Measurements from ENCODE around the gene NT5C1A.

Gene NT5C1A

GRCh38 chr1:39681294-39681693, 9.4 kb upstream of the NT5C1A start:
- Histone ChIP-seq H3K9ac (ENCODE audit: low read length) (no peak overlapping the region), H3K4ac (ENCODE audit: low read depth, low read length) (no peak overlapping the region), H3K79me1 (ENCODE audit: low read length) (no peaks in the 10 kb centered on the region), H3K9me3 (ENCODE audit: insufficient read depth, low read depth, low read length) (peaks cover 14% of the 10 kb centered on the region), H3K4me2 (ENCODE audit: low read length) (no peak overlapping the region), H3K27ac (ENCODE audit: low read depth, low read length) (no peak overlapping the region), H2BK120ac (ENCODE audit: insufficient read depth, low read length, poor library complexity) (no peak overlapping the region), H3K23ac (ENCODE audit: low read length) (no peak overlapping the region), H4K8ac (ENCODE audit: low read depth, low read length) (no peak overlapping the region), H3K14ac (ENCODE audit: low read length) (no peak overlapping the region), H3K27me3 (ENCODE audit: insufficient read depth, low read length) (peaks cover 57% of the 10 kb centered on the region), H2BK5ac (ENCODE audit: low read depth, low read length, poor library complexity) (no peak overlapping the region), H3K79me2 (ENCODE audit: control insufficient read depth, insufficient read depth, low read length, poor library complexity) (no peaks in the 10 kb centered on the region), H3K36me3 (ENCODE audit: control insufficient read depth in 1 of 2, insufficient read depth in 2 of 2, low read length in 2 of 2) (no peaks in the 10 kb centered on the region), H4K12ac (ENCODE audit: low read depth, low read length) (no peak overlapping the region), H4K91ac (ENCODE audit: low read depth, low read length) (no peak overlapping the region), H3K4me3 (ENCODE audit: low read depth, low read length) (no peak overlapping the region), H2AFZ (ENCODE audit: insufficient read depth, low read length, poor library complexity) (no peak overlapping the region), H2BK12ac (ENCODE audit: low read length) (no peak overlapping the region), H3K18ac (ENCODE audit: low read length) (no peak overlapping the region), H2AK5ac (ENCODE audit: low read length) (no peak overlapping the region), H3K4me1 (ENCODE audit: control insufficient read depth in 1 of 2, insufficient read depth in 2 of 2, low read length in 2 of 2) (no peaks in the 10 kb centered on the region)
- no CpG with 5 or more reads among the region's 3 CpGs for WGBS (ENCODE audit: extremely low coverage, insufficient coverage, insufficient read length)
- DNase-seq: no peak

- Histone ChIP-seq H3K4me1 (ENCODE audit: control insufficient read depth in 1 of 2, insufficient read depth in 2 of 2, low read length in 2 of 2) (no peaks in the 10 kb centered on the region), H3K23ac (ENCODE audit: low read length) (no peak overlapping the region), H3K27me3 (ENCODE audit: insufficient read depth, low read length) (peaks cover 57% of the 10 kb centered on the region), H3K36me3 (ENCODE audit: control insufficient read depth in 1 of 2, insufficient read depth in 2 of 2, low read length in 2 of 2) (no peaks in the 10 kb centered on the region), H4K12ac (ENCODE audit: low read depth, low read length) (no peak overlapping the region), H3K79me2 (ENCODE audit: control insufficient read depth, insufficient read depth, low read length, poor library complexity) (no peaks in the 10 kb centered on the region), H3K14ac (ENCODE audit: low read length) (no peak overlapping the region), H2AFZ (ENCODE audit: insufficient read depth, low read length, poor library complexity) (no peak overlapping the region), H3K79me1 (ENCODE audit: low read length) (no peaks in the 10 kb centered on the region), H3K4ac (ENCODE audit: low read depth, low read length) (no peak overlapping the region), H3K4me3 (ENCODE audit: low read depth, low read length) (no peak overlapping the region), H3K18ac (ENCODE audit: low read length) (no peak overlapping the region), H3K4me2 (ENCODE audit: low read length) (no peak overlapping the region), H3K9ac (ENCODE audit: low read length) (no peak overlapping the region), H2BK120ac (ENCODE audit: insufficient read depth, low read length, poor library complexity) (no peak overlapping the region), H2AK5ac (ENCODE audit: low read length) (no peak overlapping the region), H4K8ac (ENCODE audit: low read depth, low read length) (no peak overlapping the region), H3K27ac (ENCODE audit: low read depth, low read length) (no peak overlapping the region), H2BK5ac (ENCODE audit: low read depth, low read length, poor library complexity) (no peak overlapping the region), H2BK12ac (ENCODE audit: low read length) (no peak overlapping the region), H4K91ac (ENCODE audit: low read depth, low read length) (no peak overlapping the region), H3K9me3 (ENCODE audit: insufficient read depth, low read depth, low read length) (peaks cover 14% of the 10 kb centered on the region)
- WGBS (ENCODE audit: extremely low coverage, insufficient coverage, insufficient read length): no CpG with 5 or more reads among the region's 4 CpGs
- DNase-seq: no peak
Measured at GRCh38 chr1:39680751-39681150, 8.8 kb upstream of the NT5C1A start.

- Histone ChIP-seq H4K8ac (ENCODE audit: low read depth, low read length) (no peak overlapping the region), H3K23ac (ENCODE audit: low read length) (peak overlapping the region; percentile 22), H3K27me3 (ENCODE audit: insufficient read depth, low read length) (peaks cover 54% of the 10 kb centered on the region), H4K12ac (ENCODE audit: low read depth, low read length) (no peak overlapping the region), H3K9ac (ENCODE audit: low read length) (no peak overlapping the region), H3K27ac (ENCODE audit: low read depth, low read length) (no peak overlapping the region), H3K14ac (ENCODE audit: low read length) (no peak overlapping the region), H3K18ac (ENCODE audit: low read length) (no peak overlapping the region), H3K4me3 (ENCODE audit: low read depth, low read length) (no peak overlapping the region), H2AFZ (ENCODE audit: insufficient read depth, low read length, poor library complexity) (no peak overlapping the region), H2AK5ac (ENCODE audit: low read length) (no peak overlapping the region), H3K4me1 (ENCODE audit: control insufficient read depth in 1 of 2, insufficient read depth in 2 of 2, low read length in 2 of 2) (no peaks in the 10 kb centered on the region), H4K91ac (ENCODE audit: low read depth, low read length) (no peak overlapping the region), H3K4me2 (ENCODE audit: low read length) (no peak overlapping the region), H2BK120ac (ENCODE audit: insufficient read depth, low read length, poor library complexity) (no peak overlapping the region), H3K79me2 (ENCODE audit: control insufficient read depth, insufficient read depth, low read length, poor library complexity) (no peaks in the 10 kb centered on the region), H3K9me3 (ENCODE audit: insufficient read depth, low read depth, low read length) (peaks cover 14% of the 10 kb centered on the region), H2BK12ac (ENCODE audit: low read length) (no peak overlapping the region), H3K36me3 (ENCODE audit: control insufficient read depth in 1 of 2, insufficient read depth in 2 of 2, low read length in 2 of 2) (no peaks in the 10 kb centered on the region), H3K4ac (ENCODE audit: low read depth, low read length) (no peak overlapping the region), H3K79me1 (ENCODE audit: low read length) (no peaks in the 10 kb centered on the region), H2BK5ac (ENCODE audit: low read depth, low read length, poor library complexity) (no peak overlapping the region)
- no CpG with 5 or more reads among the region's 2 CpGs for WGBS (ENCODE audit: extremely low coverage, insufficient coverage, insufficient read length)
- DNase-seq: no peak
Measured at GRCh38 chr1:39679821-39680220, 7.9 kb upstream of the NT5C1A start.

GRCh38 chr1:39678889-39679288, 7.0 kb upstream of the NT5C1A start:
- Histone ChIP-seq H3K9ac (ENCODE audit: low read length) (no peak overlapping the region), H3K36me3 (ENCODE audit: control insufficient read depth in 1 of 2, insufficient read depth in 2 of 2, low read length in 2 of 2) (no peaks in the 10 kb centered on the region), H2AK5ac (ENCODE audit: low read length) (no peak overlapping the region), H3K14ac (ENCODE audit: low read length) (no peak overlapping the region), H3K4ac (ENCODE audit: low read depth, low read length) (no peak overlapping the region), H4K8ac (ENCODE audit: low read depth, low read length) (no peak overlapping the region), H3K4me1 (ENCODE audit: control insufficient read depth in 1 of 2, insufficient read depth in 2 of 2, low read length in 2 of 2) (no peaks in the 10 kb centered on the region), H3K27me3 (ENCODE audit: insufficient read depth, low read length) (peaks cover 48% of the 10 kb centered on the region), H3K79me1 (ENCODE audit: low read length) (no peaks in the 10 kb centered on the region), H4K12ac (ENCODE audit: low read depth, low read length) (no peak overlapping the region), H3K23ac (ENCODE audit: low read length) (no peak overlapping the region), H2BK12ac (ENCODE audit: low read length) (no peak overlapping the region), H2AFZ (ENCODE audit: insufficient read depth, low read length, poor library complexity) (no peak overlapping the region), H2BK5ac (ENCODE audit: low read depth, low read length, poor library complexity) (no peak overlapping the region), H3K18ac (ENCODE audit: low read length) (no peak overlapping the region), H3K27ac (ENCODE audit: low read depth, low read length) (no peak overlapping the region), H4K91ac (ENCODE audit: low read depth, low read length) (no peak overlapping the region), H3K4me2 (ENCODE audit: low read length) (no peak overlapping the region), H2BK120ac (ENCODE audit: insufficient read depth, low read length, poor library complexity) (no peak overlapping the region), H3K79me2 (ENCODE audit: control insufficient read depth, insufficient read depth, low read length, poor library complexity) (no peaks in the 10 kb centered on the region), H3K9me3 (ENCODE audit: insufficient read depth, low read depth, low read length) (peaks cover 10% of the 10 kb centered on the region), H3K4me3 (ENCODE audit: low read depth, low read length) (no peak overlapping the region)
- no CpG with 5 or more reads among the region's 2 CpGs for WGBS (ENCODE audit: extremely low coverage, insufficient coverage, insufficient read length)
- DNase-seq: no peak
